GM19238 (cell line): ENCODE data around the gene GOLGA8B.
A peak's percentile ranks its signal among the peaks of the same experiment; 100 is the strongest.
"Not testable (repeated sequence)": the region's sequence is repeated elsewhere in the genome, so short reads cannot be mapped to it uniquely, and the experiment has no call there.

Experiments used
- DNase-seq: peaks from one replicate; pipeline ENCODE4 v3.0.0; 2011; ENCODE audit warnings: low spot score; ENCODE audit not compliant: insufficient read length

GOLGA8B gene, protein sequence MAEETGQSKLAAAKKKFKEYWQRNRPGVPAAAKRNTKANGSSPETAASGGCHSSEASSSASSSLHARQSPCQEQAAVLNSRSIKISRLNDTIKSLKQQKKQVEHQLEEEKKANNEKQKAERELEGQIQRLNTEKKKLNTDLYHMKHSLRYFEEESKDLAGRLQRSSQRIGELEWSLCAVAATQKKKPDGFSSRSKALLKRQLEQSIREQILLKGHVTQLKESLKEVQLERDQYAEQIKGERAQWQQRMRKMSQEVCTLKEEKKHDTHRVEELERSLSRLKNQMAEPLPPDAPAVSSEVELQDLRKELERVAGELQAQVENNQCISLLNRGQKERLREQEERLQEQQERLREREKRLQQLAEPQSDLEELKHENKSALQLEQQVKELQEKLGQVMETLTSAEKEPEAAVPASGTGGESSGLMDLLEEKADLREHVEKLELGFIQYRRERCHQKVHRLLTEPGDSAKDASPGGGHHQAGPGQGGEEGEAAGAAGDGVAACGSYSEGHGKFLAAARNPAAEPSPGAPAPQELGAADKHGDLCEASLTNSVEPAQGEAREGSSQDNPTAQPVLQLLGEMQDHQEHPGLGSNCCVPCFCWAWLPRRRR

GRCh38 chr15:34583399-34584329 is at the start of gene GOLGA8B:
TSS of gene GOLGA8B (minus strand) at chr15:34583651. CDS start at chr15:34535912, 47,739 bp downstream.
- DNase-seq, result peak; percentile 81

GRCh38 chr15:34633165-34633564 is 49.7 kb upstream of the GOLGA8B start:
- not testable (repeated sequence) for DNase-seq

GRCh38 chr15:34628577-34629152 is 45.2 kb upstream of the GOLGA8B start:
- DNase-seq, result no peak

DNA sequence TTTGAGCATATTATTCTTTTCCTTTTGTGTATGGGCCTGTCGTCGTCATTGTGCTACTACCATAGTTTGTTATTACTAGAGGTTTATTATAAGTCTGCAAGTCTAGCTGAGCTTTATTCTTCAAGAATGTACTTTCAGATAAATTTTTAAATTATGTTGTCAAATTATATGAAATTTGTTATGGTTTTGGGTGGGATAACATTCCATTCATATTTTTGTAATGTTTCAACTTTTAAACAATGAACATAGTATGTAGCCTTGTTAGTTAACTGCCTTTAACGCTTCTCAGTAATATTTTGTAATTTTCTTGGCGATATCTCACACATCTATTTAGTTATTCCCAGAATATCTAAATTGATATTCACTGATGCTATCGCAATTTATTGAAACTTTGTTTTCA is 41.6 kb upstream of the GOLGA8B start:
- DNase-seq, result no peak

DNA sequence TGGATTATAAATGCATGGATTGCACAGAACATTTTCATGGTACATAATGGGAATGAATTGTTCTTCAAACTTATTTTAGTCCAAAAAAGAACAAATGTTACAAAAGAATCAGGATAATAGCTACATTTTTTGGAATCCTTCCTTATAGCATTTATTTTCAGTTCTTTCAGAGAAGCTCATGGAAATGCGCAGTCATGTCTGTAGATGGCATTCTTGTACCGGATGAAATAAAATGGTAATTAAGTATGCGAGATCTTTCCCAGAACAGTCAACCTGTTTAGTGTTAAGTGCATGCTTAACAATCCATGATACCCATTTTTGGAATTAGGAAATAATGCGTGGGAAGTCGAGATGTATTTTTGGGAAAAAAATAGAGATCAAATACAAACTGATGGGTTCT is 38.2 kb upstream of the GOLGA8B start:
- DNase-seq, result no peak

GRCh38 chr15:34620814-34621213 is 37.4 kb upstream of the GOLGA8B start:
- no peak for DNase-seq

- DNase-seq, result no peak
Measured at GRCh38 chr15:34620142-34620541, 36.7 kb upstream of the GOLGA8B start.

GRCh38 chr15:34619151-34619550 is 35.7 kb upstream of the GOLGA8B start:
- DNase-seq, result no peak

GRCh38 chr15:34618073-34618472 is 34.6 kb upstream of the GOLGA8B start:
- DNase-seq, result no peak

DNA sequence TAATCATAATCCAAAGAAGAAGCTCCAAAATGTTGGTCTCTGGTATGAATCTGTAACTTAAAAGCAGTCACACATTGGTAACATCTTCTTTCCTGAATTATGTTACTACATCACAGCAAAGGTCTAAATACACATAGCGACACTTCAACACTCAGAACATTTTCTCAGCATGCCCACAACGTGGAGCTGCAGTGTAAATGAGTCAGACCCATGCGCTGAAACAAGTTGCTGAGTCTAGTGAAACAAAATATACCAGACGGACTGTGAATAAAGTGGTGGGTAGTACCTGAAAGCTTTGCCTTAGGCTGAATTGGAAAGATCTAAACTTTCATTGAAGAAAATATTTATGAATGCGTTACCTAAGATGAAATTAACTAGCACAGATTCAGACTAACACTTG is 33.2 kb upstream of the GOLGA8B start:
- no peak for DNase-seq

DNA sequence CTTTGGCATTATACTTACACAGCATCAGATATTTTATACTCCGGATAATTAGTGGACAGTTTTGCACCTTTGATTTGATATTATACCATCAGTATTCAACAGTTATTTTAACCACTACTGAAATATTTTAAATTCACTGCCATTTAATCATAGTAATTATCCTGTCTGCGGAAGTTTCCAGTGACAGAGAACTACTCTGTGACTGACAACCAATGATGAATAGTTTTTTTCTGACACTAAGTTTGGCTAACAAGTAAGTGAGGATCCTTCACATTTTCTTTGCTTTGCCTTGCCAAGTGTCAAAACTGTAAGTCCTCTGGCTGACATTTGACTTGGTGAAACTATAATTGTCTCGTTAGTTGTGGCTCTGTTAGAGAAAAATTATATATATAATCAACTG is 30.5 kb upstream of the GOLGA8B start:
- no peak for DNase-seq

DNA sequence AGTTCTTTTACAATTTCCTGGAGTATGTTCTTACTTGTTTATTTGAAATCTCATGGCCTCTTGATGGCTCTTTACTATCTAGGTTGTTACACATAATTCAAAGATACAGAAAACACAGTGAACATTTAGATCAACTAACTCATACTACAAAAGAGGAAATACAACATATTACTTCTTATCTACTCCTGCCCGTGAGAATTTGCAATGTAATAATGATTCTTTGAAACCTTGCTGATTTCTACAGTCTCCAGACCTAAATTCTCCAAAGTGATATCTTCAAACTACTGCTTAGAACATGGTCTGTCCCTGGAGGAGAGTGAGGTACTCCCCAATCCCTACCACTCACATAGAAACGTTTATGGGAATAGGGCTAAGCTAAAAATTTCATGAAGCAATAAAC is 29.9 kb upstream of the GOLGA8B start:
- no peak for DNase-seq

- no peak for DNase-seq
Measured at GRCh38 chr15:34610354-34610753, 26.9 kb upstream of the GOLGA8B start.

DNA sequence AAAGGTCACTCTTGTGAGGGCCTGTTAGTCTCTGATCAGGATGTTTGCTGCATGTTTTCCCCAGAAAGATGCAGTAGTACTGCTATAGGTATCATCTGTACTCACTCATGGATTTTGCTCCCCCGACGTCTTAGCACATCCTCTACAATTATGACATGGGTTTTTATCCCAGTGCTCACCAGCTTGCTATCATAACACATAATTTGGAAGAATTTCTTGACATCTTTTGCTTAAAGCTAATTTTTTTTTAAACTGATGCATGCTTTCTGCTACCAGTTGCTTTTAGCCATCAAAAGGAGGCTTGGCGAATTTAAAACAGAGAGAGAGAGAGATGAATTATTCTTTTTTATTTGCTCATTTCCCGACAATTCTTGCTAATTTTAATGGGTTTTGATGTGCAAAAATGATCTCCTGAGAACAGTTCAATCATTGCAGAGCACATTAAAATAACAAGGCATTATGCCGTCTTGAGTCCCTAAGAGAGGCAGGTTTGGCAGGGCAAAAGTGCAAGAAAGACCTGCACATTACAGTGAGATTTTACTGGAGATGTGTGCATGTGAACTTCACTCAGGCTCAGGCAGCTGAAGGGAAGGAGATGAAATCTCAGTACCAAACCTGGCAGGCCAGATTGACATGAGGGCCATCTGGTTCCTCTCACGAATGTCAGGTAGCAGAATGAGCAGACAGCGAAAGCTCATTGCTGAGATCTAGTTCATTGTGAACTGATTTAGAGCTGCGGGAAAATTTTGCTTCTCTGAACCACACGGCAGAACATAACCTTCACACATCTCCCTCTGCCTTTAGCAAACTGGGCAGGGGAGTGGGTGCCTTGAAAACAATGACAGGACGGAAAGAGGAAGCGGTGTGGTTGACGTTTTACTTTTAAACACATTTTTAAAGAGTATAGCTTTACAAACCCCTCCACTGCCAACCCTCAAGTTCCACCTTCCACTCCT is 25.9 kb upstream of the GOLGA8B start:
- no peak for DNase-seq

GRCh38 chr15:34608517-34608916 is 25.1 kb upstream of the GOLGA8B start:
- no peak for DNase-seq

- DNase-seq, result no peak
Measured at GRCh38 chr15:34607832-34608231, 24.4 kb upstream of the GOLGA8B start.

GRCh38 chr15:34606545-34606944 is 23.1 kb upstream of the GOLGA8B start:
- no peak for DNase-seq

DNA sequence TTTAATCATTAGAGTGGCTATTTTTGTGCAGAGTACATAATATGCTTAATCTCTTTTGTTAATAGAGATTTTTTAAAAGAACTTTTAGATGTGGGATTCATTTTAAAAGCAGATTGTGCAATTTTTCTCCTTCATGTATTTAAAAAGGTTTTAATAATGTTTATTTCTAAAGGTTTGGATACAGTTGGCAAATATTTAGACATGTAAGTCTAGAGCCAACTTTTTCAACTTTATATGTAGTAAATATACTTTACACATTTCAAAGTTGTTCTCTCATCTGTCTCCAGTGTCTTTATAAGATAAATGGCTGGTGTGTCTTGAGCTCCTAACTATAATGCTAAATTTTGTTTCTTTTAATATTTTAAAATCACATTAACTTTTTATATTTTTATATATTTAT is 22.7 kb upstream of the GOLGA8B start:
- DNase-seq, result no peak

GRCh38 chr15:34603095-34603494 is 19.6 kb upstream of the GOLGA8B start:
- DNase-seq, result no peak

GRCh38 chr15:34600923-34601322 is 17.5 kb upstream of the GOLGA8B start:
- DNase-seq, result no peak
